GM12878 (cell line): ENCODE data around the gene FSTL4.

Experiments
- CTCF ChIP-seq, 3 experiments: IDR thresholded peaks in 2 of 3; conservative IDR thresholded peaks in 1 of 3; 2 replicates each; pipeline ENCODE4 v1.5.1; 2011; ENCODE audit warnings: low read depth in 3 of 3, low read length in 3 of 3, mild to moderate bottlenecking in 3 of 3, control low read depth in 2 of 3, moderate library complexity in 2 of 3, inconsistent platforms in 1 of 3, mixed read lengths in 1 of 3; ENCODE audit not compliant: control insufficient read depth in 2 of 3, insufficient read depth in 1 of 3; ENCODE audit errors: extremely low read depth in 1 of 3
- NFIC ChIP-seq: IDR thresholded peaks from 2 replicates; pipeline ENCODE4 v1.6.1; 2012; ENCODE audit warnings: low read depth, mild to moderate bottlenecking, inconsistent platforms, low read length, moderate library complexity
- NR2C1 ChIP-seq: fragments of 450-650 bp; IDR thresholded peaks from 2 replicates; pipeline ENCODE4 v1.6.1; 2017; ENCODE audit warnings: antibody characterized with exemption, mild to moderate bottlenecking, moderate library complexity

DNA sequence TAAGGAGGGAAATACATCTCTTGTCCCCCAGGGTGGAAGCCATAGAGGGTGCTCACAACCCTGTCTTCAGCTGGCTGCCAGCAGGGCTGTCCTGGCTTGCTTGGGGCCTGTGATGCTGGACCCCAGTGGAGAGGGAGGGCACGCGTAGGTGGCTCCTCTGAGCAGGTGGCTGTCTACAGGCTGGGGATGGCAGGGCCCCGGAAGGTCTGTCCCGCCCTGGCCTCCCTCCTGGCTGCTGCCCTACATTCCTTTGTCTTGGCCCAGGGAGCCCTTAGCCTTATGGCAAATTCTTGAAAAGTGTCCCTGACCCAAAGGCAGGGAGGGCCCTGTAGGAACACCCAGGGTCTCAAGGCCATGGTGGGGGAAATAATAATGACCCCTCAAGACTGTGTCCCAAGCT lies 336.2 kb downstream of the FSTL4 start:
- TF ChIP-seq CTCF (IDR thresholded peaks at IDR 0.05 in 2 of 3, conservative IDR thresholded peaks at IDR 0.05 in 1 of 3; ENCODE audit: control insufficient read depth in 2 of 3, extremely low read depth in 1 of 3, insufficient read depth in 1 of 3, low read depth in 3 of 3, low read length in 3 of 3) (no peak), NFIC (no peak), NR2C1 (no peak)
